Caco-2 (cell line): ENCODE results near the gene MAMLD1. TPM values are rescaled to one million over a fixed set of nuclear protein-coding genes. Genes with fewer than 3 reads are reported as not detected.

Experiments
- BruUV-seq: library from RNA; stranded (reverse); fragments of 400-500 nt; replicated peaks from 2 replicates; lab custom pipeline; 2021; lab: Mats Ljungman, UMichigan
- CTCF ChIA-PET: fragments of 300-600 bp; sonication (Branson Sonifier 250); formaldehyde crosslinking; loops from one replicate; lab custom pipeline; 2022; ENCODE audit warnings: antibody characterized with exemption; lab: Charles Lee
- POLR2A ChIA-PET: fragments of 300-600 bp; sonication (Branson Sonifier 250); formaldehyde crosslinking; loops from one replicate; lab custom pipeline; 2022; ENCODE audit warnings: antibody characterized with exemption; lab: Charles Lee
- DNase-seq, 2 experiments: peaks; one replicate each; pipeline versions ENCODE4 v3.0.0 to v3.0.0-alpha.2; 2020 to 2022
- H3K27me3 ChIP-seq: replicated peaks from 2 replicates; pipeline ENCODE4 v1.6.0; 2011; ENCODE audit warnings: low read length; ENCODE audit not compliant: control insufficient read depth, insufficient read depth
- H3K36me3 ChIP-seq: 2 replicates; pipeline ENCODE4 v1.5.1; 2011; ENCODE audit warnings: low read length; ENCODE audit not compliant: control insufficient read depth, insufficient read depth
- H3K4me1 ChIP-seq: fragments of 250-450 bp; sonication (Bioruptor Pico); 2 replicates; pipeline ENCODE4 v1.5.1; 2020; ENCODE audit warnings: mild to moderate bottlenecking
- H3K4me3 ChIP-seq: 2 replicates; pipeline ENCODE4 v1.5.1; 2011; ENCODE audit warnings: low read depth, mild to moderate bottlenecking, control low read depth, low read length
- H3K9me3 ChIP-seq: fragments of 250-450 bp; sonication (Bioruptor Pico); 2 replicates; pipeline ENCODE4 v1.5.1; 2020; ENCODE audit warnings: mild to moderate bottlenecking, moderate library complexity
- H3K27ac Mint-ChIP-seq: one replicate; pipeline ENCODE4 v1.8.0; 2022; ENCODE audit warnings: mixed read lengths; ENCODE audit not compliant: unreplicated experiment
- H3K27me3 Mint-ChIP-seq: one replicate; pipeline ENCODE4 v1.8.0; 2022; ENCODE audit warnings: mixed read lengths; ENCODE audit not compliant: insufficient read depth, unreplicated experiment
- H3K36me3 Mint-ChIP-seq: one replicate; pipeline ENCODE4 v1.8.0; 2022; ENCODE audit warnings: mild to moderate bottlenecking, mixed read lengths; ENCODE audit not compliant: insufficient read depth, unreplicated experiment
- H3K4me1 Mint-ChIP-seq: one replicate; pipeline ENCODE4 v1.8.0; 2022; ENCODE audit warnings: low read depth, mixed read lengths; ENCODE audit not compliant: unreplicated experiment
- H3K4me3 Mint-ChIP-seq: one replicate; pipeline ENCODE4 v1.8.0; 2022; ENCODE audit warnings: mild to moderate bottlenecking, moderate library complexity, mixed read lengths; ENCODE audit not compliant: unreplicated experiment
- H3K9me3 Mint-ChIP-seq: one replicate; pipeline ENCODE4 v1.8.0; 2022; ENCODE audit warnings: mixed read lengths; ENCODE audit not compliant: unreplicated experiment
- CTCF ChIP-seq, 2 experiments: fragments of 200-600 bp in 1 of 2; IDR thresholded peaks; 1 replicate in 1 of 2; 2 replicates in 1 of 2; pipeline versions ENCODE4 v1.5.1 to v1.8.0; 2011 to 2022; ENCODE audit warnings: antibody characterized with exemption in 1 of 2, control low read depth in 1 of 2, inconsistent platforms in 1 of 2, low read depth in 1 of 2, low read length in 1 of 2, mild to moderate bottlenecking in 1 of 2, moderate library complexity in 1 of 2; ENCODE audit not compliant: insufficient read depth in 1 of 2, severe bottlenecking in 1 of 2, unreplicated experiment in 1 of 2
- intact Hi-C: fragments of 100-400 bp; cut with micrococcal nuclease; formaldehyde crosslinking; loops from one replicate; pipeline ENCODE4 v1.10.0; 2022; ENCODE audit not compliant: unreplicated experiment
- total RNA-seq: library from RNA; stranded (reverse); gene quantifications from 2 replicates; pipeline ENCODE4 v1.2.3, GENCODE V29; 2022

The MAMLD1 gene
- total RNA-seq, 1 experiment from 2014 or later, result not detected

- POLR2A ChIA-PET, result no interaction called here
Observed at GRCh38 chrX:150514462-150514861, 151.3 kb downstream of the MAMLD1 start.

DNA sequence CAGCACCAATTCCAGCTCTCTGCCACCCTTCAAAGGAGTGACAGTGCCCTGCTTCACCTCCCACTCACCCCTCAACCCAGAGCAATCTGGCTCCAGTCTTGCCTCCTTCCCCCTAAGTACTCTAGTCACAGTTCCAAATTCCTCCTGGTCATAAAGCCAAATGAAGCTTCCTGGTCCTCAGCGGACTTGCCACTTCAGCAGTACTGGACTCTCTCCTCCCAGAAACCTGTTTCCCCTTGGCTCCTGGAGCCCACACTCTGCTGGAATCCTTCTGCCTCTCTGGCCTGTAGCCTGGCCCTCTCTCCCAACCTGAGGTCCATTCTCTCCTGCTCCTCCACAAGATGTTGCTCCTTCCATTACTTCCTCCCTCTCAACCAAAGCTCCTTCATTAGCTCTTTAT, 152.7 kb downstream of the MAMLD1 start:
- Histone ChIP-seq H3K4me3 (no peak overlapping the region), H3K36me3 (no peaks in the 10 kb centered on the region), H3K9me3 (no peaks in the 10 kb centered on the region), H3K4me1 (no peaks in the 10 kb centered on the region), H3K27me3 (no peaks in the 10 kb centered on the region)
- CTCF ChIA-PET, result no interaction called here
- no peak for TF ChIP-seq CTCF (IDR thresholded peaks at IDR 0.05; ENCODE audit: insufficient read depth in 1 of 2, low read depth in 1 of 2, low read length in 1 of 2, severe bottlenecking in 1 of 2, unreplicated experiment in 1 of 2)
- Mint-ChIP-seq H3K4me1 (no peaks in the 10 kb centered on the region), H3K4me3 (no peak overlapping the region), H3K27ac (no peak overlapping the region), H3K27me3 (peaks cover 9% of the 10 kb centered on the region), H3K9me3 (no peaks in the 10 kb centered on the region), H3K36me3 (no peaks in the 10 kb centered on the region)
- BruUV-seq, result no TSS peak
- no peak for DNase-seq
- intact Hi-C loops, result no loop called here
- POLR2A ChIA-PET, result no interaction called here

More at GRCh38 chrX:150514462-150514861, 151.3 kb downstream of the MAMLD1 start:
- Mint-ChIP-seq H3K4me3 (no peak overlapping the region), H3K4me1 (no peaks in the 10 kb centered on the region), H3K36me3 (no peaks in the 10 kb centered on the region), H3K27ac (no peak overlapping the region), H3K27me3 (peaks cover 9% of the 10 kb centered on the region), H3K9me3 (no peaks in the 10 kb centered on the region)
- Histone ChIP-seq H3K4me3 (no peak overlapping the region), H3K4me1 (no peaks in the 10 kb centered on the region), H3K27me3 (no peaks in the 10 kb centered on the region), H3K36me3 (no peaks in the 10 kb centered on the region), H3K9me3 (no peaks in the 10 kb centered on the region)
- TF ChIP-seq CTCF (IDR thresholded peaks at IDR 0.05; ENCODE audit: insufficient read depth in 1 of 2, low read depth in 1 of 2, low read length in 1 of 2, severe bottlenecking in 1 of 2, unreplicated experiment in 1 of 2), result no peak
- intact Hi-C loops, result no loop called here
- CTCF ChIA-PET, result no interaction called here
- BruUV-seq, result no TSS peak
- DNase-seq, result no peak

DNA sequence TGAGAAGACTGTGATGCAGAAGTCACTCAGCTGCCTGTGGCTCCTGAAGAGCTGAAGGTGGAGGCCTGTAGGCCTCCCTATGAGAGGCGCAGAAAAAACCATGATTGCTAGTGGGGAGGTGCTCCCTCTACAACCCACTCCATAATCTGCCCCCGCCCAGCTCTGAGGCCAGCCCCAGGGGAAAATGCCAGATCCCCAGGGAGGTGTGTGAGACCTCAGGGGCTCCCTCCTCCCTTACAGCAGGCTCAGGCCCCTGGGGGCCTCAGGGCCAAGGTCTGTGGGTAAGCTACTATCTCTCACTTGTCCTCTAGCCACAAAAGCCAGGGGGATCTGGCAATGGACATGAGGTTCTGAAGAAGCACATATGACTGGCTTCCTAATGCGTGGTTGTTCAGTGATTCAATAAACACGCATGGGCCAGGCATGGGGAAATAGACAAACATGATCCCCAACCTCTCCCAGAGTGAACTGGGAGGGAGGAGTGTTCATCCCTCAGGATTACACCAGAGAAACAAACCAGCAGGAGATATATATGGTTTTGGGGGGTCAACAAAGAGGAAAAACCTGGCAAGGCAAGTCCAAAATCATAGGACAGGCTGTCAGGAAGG, 154.3 kb downstream of the MAMLD1 start:
- Histone ChIP-seq H3K9me3 (no peaks in the 10 kb centered on the region), H3K4me3 (no peak overlapping the region), H3K27me3 (no peaks in the 10 kb centered on the region), H3K36me3 (no peaks in the 10 kb centered on the region), H3K4me1 (no peaks in the 10 kb centered on the region)
- Mint-ChIP-seq H3K36me3 (no peaks in the 10 kb centered on the region), H3K4me3 (no peak overlapping the region), H3K9me3 (no peaks in the 10 kb centered on the region), H3K27me3 (peaks cover 9% of the 10 kb centered on the region), H3K27ac (no peak overlapping the region), H3K4me1 (no peaks in the 10 kb centered on the region)
- BruUV-seq, result no TSS peak
- POLR2A ChIA-PET, result no interaction called here
- CTCF ChIA-PET, result no interaction called here
- intact Hi-C loops, result no loop called here
- DNase-seq, result no peak
- TF ChIP-seq CTCF (IDR thresholded peaks at IDR 0.05; ENCODE audit: insufficient read depth in 1 of 2, low read depth in 1 of 2, low read length in 1 of 2, severe bottlenecking in 1 of 2, unreplicated experiment in 1 of 2), result no peak
